Measurements from ENCODE around the gene KIF23. TPM values are rescaled to one million over a fixed set of nuclear protein-coding genes. Genes with fewer than 3 reads are reported as not detected.
A peak's percentile ranks its signal among the peaks of the same experiment; 100 is the strongest.

KIF23 gene
- total RNA-seq, 4 donors from 2014 or later = 1.1 to 8.6 (median 4.7) TPM

DNA sequence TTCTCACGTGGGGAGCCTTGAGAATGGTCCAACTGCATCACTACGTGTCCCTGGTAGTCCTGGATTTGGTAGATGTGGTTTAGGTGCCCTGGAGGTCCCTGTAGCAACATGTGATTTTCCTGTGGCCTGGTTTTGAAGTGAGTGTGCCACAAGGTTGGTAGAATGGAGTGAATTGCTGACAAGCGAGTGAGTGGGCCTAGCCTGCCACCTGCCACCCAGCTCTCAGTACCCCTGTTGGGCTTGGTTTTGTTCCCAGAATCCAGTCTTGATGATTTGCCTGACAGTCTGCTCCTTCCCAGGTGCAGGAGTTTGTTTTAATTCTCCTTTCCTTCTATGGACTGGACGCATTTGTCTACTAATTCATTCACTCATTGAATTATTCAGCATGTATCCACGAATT lies 57.9 kb downstream of the KIF23 start:
- H3K27me3 ChIP-seq = peaks cover 1% of the 10 kb centered on the region
- WGBS, 2 donors (ENCODE audit: low coverage in 1 of 2) = 74 to 100% methylated on average over 2 to 5 of the region's 5 CpGs

GRCh38 chr15:69472562-69472961 lies 58.4 kb downstream of the KIF23 start:
- ATAC-seq = no peak
- Histone ChIP-seq H3K36me3 (no peaks in the 10 kb centered on the region), H3K27me3 (peaks cover 4% of the 10 kb centered on the region), H3K4me1 (no peaks in the 10 kb centered on the region), H3K4me3 (no peak overlapping the region), H3K27ac (no peak overlapping the region), H3K9me3 (no peaks in the 10 kb centered on the region)
- WGBS, 2 donors (ENCODE audit: low coverage in 1 of 2) = 42 to 66% methylated on average over 5 to 6 of the region's 6 CpGs
- TF ChIP-seq CTCF (IDR thresholded peaks at IDR 0.05) (no peak), POLR2AphosphoS5 (IDR thresholded peaks at IDR 0.05) (no peak), POLR2A (IDR thresholded peaks at IDR 0.05) (no peak), EP300 (IDR thresholded peaks at IDR 0.05) (no peak)

More for the DNA sequence above, 57.9 kb downstream of the KIF23 start:
- TF ChIP-seq POLR2A (IDR thresholded peaks at IDR 0.05) (no peak), EP300 (IDR thresholded peaks at IDR 0.05) (no peak), POLR2AphosphoS5 (IDR thresholded peaks at IDR 0.05) (no peak), CTCF (IDR thresholded peaks at IDR 0.05) (no peak)
- Histone ChIP-seq H3K4me3 (no peak overlapping the region), H3K4me1 (no peaks in the 10 kb centered on the region), H3K27ac (no peak overlapping the region), H3K36me3 (no peaks in the 10 kb centered on the region), H3K9me3 (no peaks in the 10 kb centered on the region)
- no peak for ATAC-seq

DNA sequence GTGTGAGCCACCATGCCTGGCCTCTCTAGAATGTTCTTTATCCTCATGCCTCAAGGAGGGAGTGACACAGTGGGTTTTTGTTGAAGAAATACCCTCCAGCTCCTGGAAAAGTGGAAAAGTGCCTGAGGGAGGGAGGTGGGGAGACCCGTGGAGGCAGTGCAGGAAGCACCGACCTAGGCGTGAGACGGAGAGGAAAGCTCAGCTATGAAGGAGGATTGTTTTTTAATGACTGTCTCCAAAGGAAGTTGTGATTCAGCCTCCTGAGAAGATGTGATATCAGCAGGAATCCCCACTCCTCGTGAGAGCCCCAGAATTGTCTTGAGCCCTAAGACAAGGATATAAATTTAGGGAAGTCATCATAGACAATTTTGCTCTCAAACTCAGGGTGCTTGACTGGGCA lies 60.1 kb downstream of the KIF23 start:
- H3K9me3 ChIP-seq = no peaks in the 10 kb centered on the region
- no peak overlapping the region for H3K4me3 ChIP-seq
- no peaks in the 10 kb centered on the region for H3K36me3 ChIP-seq
- ATAC-seq = no peak
- 50 to 59% methylated on average over 5 of the region's 5 CpGs for WGBS, 2 donors (ENCODE audit: low coverage in 1 of 2)
- H3K27ac ChIP-seq = no peak overlapping the region
- peaks cover 4% of the 10 kb centered on the region for H3K27me3 ChIP-seq
- TF ChIP-seq CTCF (IDR thresholded peaks at IDR 0.05) = no peak
- TF ChIP-seq EP300 (IDR thresholded peaks at IDR 0.05) = no peak
- TF ChIP-seq POLR2A (IDR thresholded peaks at IDR 0.05) = no peak
- TF ChIP-seq POLR2AphosphoS5 (IDR thresholded peaks at IDR 0.05) = no peak
- no peaks in the 10 kb centered on the region for H3K4me1 ChIP-seq

GRCh38 chr15:69474846-69475455 lies 60.8 kb downstream of the KIF23 start:
- H3K4me3 ChIP-seq = no peak overlapping the region
- H3K36me3 ChIP-seq = no peaks in the 10 kb centered on the region
- ATAC-seq = no peak
- TF ChIP-seq CTCF (IDR thresholded peaks at IDR 0.05) = no peak
- TF ChIP-seq POLR2A (IDR thresholded peaks at IDR 0.05) = no peak
- TF ChIP-seq POLR2AphosphoS5 (IDR thresholded peaks at IDR 0.05) = no peak
- no peak for TF ChIP-seq EP300 (IDR thresholded peaks at IDR 0.05)
- no peaks in the 10 kb centered on the region for H3K9me3 ChIP-seq
- peaks cover 4% of the 10 kb centered on the region for H3K27me3 ChIP-seq
- H3K4me1 ChIP-seq = no peaks in the 10 kb centered on the region
- WGBS, 2 donors (ENCODE audit: low coverage in 1 of 2) = 77 to 100% methylated on average over 1 to 2 of the region's 7 CpGs
- H3K27ac ChIP-seq = no peak overlapping the region

GRCh38 chr15:69475769-69476358 lies 61.7 kb downstream of the KIF23 start:
- Histone ChIP-seq H3K4me1 (no peaks in the 10 kb centered on the region), H3K27ac (no peak overlapping the region), H3K4me3 (no peak overlapping the region), H3K27me3 (peaks cover 4% of the 10 kb centered on the region), H3K9me3 (no peaks in the 10 kb centered on the region), H3K36me3 (no peaks in the 10 kb centered on the region)
- 37 to 40% methylated on average over 6 to 7 of the region's 8 CpGs for WGBS, 2 donors (ENCODE audit: low coverage in 1 of 2)
- peak; percentile 77 for ATAC-seq
- TF ChIP-seq CTCF (IDR thresholded peaks at IDR 0.05) (peak in 3 of 4 experiments; percentile 86 to 92 (median 90)), POLR2AphosphoS5 (IDR thresholded peaks at IDR 0.05) (no peak), POLR2A (IDR thresholded peaks at IDR 0.05) (no peak)
